GM12891 (cell line): Measurements from ENCODE around the gene HOOK1. TPM values are rescaled to one million over a fixed set of nuclear protein-coding genes. Genes with fewer than 3 reads are reported as not detected.

ENCODE experiments used
- DNase-seq: peaks from one replicate; pipeline ENCODE4 v3.0.0; 2011; ENCODE audit warnings: low spot score; ENCODE audit not compliant: insufficient read length
- FAIRE-seq: peaks from 2 replicates; lab custom pipeline; 2011; peaks lifted over from hg19 to GRCh38; lab: Jason Lieb, UNC
- PAX5 ChIP-seq: IDR thresholded peaks from 2 replicates; pipeline ENCODE4 v1.6.1; 2011; ENCODE audit warnings: low read length, moderate library complexity, mild to moderate bottlenecking; ENCODE audit not compliant: insufficient read depth, severe bottlenecking
- POLR2A ChIP-seq: IDR thresholded peaks from 2 replicates; pipeline ENCODE4 v1.6.1; 2011; ENCODE audit warnings: low read depth, low read length, control low read depth
- POLR2AphosphoS5 ChIP-seq: IDR thresholded peaks from 2 replicates; pipeline ENCODE4 v1.6.1; 2011; ENCODE audit warnings: low read depth, low read length, control low read depth
- POU2F2 ChIP-seq: IDR thresholded peaks from 2 replicates; pipeline ENCODE4 v1.6.1; 2011; ENCODE audit warnings: low read depth, mild to moderate bottlenecking, control low read depth, low read length, moderate library complexity
- SPI1 ChIP-seq: IDR thresholded peaks from 2 replicates; pipeline ENCODE4 v1.6.1; 2011; ENCODE audit warnings: low read depth, low read length, control low read depth
- TAF1 ChIP-seq: IDR thresholded peaks from 2 replicates; pipeline ENCODE4 v1.6.1; 2011; ENCODE audit warnings: low read depth, low read length, control low read depth
- polyA plus RNA-seq: library from polyadenylated mRNA; unstranded; fragments of >200 nt; gene quantifications from one replicate; pipeline ENCODE4 v1.2.1, GENCODE V29; 2012; ENCODE audit warnings: low read depth, missing spikeins, inconsistent platforms; ENCODE audit not compliant: missing spikeins

Gene HOOK1
- 1.3 TPM for polyA plus RNA-seq

DNA sequence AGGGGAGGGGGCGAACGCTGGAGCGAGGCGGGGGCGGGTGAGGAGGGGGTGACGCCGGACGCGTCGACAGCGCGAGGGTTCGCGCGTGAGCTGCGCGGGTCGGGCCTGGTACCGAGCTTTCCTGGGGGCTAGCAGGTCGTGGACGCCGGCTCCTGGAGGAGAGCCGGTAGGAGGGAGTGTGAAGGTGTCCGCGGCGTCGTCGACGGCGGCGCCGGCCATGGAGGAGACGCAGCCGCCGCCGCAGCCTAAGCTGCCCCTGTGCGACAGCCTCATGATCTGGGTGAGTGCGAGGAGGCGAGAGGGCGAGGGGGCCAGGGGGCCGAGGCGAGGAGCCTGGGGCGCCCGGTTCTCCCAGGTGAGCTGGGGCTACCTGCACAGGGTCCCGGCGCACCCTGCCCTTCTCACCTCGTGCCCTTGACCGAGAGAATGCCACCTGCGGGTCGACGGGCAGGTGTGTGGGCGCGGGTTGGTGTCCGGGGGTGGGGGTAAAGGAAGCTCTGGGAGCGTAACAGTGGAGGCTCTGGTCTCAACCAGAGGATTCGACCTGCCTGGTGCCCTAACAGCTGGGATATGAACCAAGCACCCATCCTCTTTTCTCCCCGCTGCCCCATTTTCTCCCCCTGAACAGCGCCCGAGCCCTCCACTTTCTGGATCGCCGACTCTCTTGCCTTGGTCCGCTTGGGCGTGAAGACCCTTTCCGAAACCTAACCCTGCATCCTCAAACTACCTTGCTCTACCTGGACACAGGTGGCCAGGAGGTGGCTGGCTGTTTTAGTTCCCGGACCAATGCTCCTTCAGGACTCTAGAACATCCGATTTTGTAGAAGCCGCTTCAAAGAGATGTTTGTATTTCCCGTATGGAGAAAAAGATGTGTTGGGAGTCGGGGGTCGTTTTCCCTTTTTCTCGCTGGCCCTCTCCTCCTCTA is at the start of gene HOOK1:
HOOK1 (plus strand) TSS at position 49 of the 925 bp plus-strand sequence; CDS start at position 218, 169 bp downstream.
- FAIRE-seq (no peak), DNase-seq (peak; percentile 11)
- TF ChIP-seq POLR2AphosphoS5: no peak
- no peak for TF ChIP-seq POLR2A
- TF ChIP-seq PAX5: no peak
- no peak for TF ChIP-seq POU2F2
- TF ChIP-seq TAF1: no peak
- TF ChIP-seq SPI1: no peak

DNA sequence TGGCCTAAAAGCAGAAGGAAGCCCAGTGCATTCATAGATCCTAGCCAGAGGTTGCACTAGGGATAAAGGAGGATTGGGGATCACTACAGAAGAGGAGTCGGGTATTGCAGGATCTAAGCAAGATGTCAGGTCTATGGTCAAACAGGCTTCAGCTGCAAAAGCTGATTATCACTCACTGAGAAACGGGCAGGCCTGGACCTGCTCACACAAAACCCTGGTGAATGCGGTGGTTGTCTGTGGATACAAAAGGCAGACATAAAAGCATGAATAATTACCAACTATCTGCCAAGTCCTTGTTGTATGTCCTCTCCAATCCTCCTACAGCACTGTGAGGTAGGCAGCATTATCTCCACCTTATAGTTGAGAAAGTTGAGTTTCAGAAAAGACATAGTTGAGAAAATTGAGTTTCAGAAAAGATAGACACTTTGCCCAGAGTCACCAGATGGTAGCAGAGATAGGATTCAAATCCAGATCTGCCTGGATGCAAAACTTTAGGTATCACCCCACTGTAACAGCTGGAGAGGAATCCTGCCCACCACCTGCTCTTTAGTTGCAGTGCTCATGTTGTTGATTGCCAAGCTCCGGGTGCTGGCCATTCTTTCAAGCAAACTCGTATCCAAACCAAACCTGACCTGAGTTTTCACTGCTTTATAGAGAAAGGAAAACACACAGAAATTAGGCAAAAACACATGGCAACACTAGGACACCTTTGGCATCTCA is 49.6 kb upstream of the HOOK1 start:
- no peak for TF ChIP-seq POU2F2
- no peak for DNase-seq
- no peak for FAIRE-seq

DNA sequence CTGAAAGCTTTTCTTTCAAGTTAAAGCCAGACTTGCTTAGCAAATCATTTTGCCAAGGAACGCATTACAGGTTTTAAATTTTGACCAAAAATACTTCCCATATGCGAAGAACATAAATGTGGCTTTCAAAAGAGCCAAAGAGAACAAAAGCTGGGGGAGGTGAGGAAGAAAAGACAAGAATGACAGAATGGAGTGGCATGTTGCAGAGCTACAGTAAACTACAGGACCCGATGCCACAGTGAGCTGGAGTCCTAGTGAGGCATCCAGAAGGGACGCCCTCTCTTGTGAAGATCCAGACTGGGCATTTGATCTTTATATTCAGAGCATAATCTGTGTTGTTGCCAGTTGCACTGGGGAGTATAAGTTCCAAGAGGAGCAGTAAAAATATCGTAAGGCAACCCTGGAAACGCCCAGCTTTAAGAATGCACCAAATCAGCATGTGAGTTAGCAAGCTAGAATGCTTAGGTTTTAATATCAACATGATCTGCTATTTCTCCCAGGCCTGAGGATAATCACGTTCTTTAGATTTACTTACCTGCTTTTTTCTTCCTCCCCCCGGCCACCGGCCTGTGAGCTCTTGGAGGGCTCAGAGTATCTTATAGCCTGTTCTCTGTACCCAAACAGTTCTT is 48.4 kb upstream of the HOOK1 start:
- TF ChIP-seq TAF1 (no peak), POLR2AphosphoS5 (no peak), PAX5 (no peak), SPI1 (no peak), POU2F2 (no peak), POLR2A (no peak)
- FAIRE-seq: no peak
- DNase-seq: no peak

DNA sequence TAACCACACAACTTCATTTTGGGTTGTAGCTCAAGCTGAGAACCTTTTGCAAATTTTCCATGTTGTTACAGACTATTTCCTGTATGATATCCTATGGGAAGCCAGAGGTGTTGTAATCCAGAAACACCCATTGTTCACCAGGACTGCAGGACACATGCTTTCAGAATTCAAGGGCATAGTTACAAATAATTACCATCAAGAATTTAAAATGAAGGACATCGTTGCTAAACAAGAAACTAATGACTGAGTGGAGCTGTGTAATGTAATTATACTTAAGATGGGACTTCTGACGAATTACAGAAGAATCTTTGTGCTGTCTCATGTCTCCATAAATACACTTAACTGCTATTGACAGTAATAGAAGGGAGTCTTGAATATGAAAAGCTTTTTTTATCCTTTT is 47.6 kb upstream of the HOOK1 start:
- FAIRE-seq: no peak
- TF ChIP-seq POLR2AphosphoS5 (no peak), PAX5 (no peak), TAF1 (no peak), POLR2A (no peak), SPI1 (no peak), POU2F2 (no peak)
- DNase-seq: no peak

DNA sequence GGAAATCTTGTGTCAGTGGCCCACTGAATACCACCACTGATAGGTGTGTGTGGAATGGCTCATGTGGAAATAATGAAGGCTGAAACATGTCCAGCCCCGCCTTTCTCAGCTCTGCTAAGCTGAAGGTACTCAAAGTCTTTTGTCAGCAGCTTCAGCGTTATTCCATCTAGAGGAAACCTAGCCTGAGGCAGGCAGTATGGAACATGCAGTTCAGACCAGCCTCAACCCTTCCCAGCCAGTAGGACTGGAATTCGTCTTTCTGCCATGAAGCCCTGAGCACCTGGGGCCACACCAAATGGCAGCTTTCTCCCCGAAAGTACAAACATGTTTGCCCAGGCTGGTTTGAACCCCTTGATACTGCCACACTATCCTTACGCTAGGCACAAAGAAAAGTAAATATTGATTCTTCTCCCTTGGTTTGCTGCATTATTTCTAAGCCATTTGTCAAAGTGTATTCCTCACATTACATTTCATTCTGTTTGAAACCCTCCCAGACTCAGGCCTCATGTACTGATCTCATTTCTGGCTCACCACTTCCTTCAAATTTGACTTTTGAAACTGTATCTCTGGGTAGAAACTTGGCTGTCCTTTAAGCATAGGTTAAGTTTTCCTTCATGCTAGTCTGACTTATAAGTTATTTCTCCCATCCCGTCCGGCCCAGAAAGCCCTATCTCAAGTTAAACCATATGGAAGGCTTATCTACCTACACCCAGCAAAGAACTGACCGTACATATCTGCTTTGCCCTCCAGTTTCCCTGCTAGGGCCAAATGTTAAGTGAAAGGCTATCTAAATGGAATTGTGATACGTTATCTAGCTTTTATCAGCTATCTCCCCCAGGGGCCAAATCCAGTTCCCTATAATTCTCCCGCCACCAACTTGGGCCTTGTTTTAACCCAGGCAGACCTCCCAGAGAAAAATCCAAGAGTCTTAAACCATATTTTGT is 45.7 kb upstream of the HOOK1 start:
- FAIRE-seq (peak; percentile 9), DNase-seq (no peak)
- no peak for TF ChIP-seq POLR2AphosphoS5
- peak; percentile 31; the same call in 1 of the 2 replicates for TF ChIP-seq SPI1

DNA sequence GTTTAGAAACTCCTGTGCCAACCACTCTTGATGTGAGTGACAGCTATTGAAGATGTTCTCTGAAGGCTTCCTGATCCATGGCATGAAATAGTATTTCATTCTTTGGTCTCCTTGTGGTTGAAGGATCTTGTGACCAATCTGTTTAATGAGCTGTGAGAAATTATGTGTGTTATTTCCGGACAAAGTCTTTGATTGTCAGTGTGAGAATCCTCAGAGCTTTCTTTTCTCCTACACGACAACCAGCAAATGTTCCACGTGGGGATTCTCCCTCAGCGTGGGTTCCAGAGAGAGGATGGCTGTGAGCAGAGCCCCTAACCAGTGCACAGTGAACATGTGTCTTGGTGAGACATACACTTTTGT is 45.0 kb upstream of the HOOK1 start:
- FAIRE-seq: no peak
- TF ChIP-seq POLR2A (no peak), SPI1 (no peak), PAX5 (no peak), POU2F2 (no peak), TAF1 (no peak), POLR2AphosphoS5 (no peak)
- no peak for DNase-seq

DNA sequence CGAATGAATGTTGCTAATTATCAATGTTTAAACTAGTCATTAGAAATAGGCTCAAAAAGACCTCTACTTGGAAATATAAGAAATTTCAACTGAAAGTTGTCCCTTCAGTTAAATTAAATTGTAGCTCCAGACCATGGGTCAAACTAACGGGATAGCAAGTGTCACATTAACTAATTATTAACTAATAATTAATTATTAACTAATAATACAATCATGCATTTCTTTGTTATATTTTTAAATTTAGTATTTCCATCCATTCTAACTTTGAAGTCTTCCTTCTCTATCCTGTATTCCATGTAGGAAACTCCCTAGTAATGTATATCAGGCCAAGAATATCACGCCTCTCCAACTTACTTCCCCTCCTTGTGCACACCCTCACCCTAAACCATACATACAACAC is 43.4 kb upstream of the HOOK1 start:
- TF ChIP-seq SPI1 (no peak), PAX5 (no peak), POLR2A (no peak), POU2F2 (no peak)
- FAIRE-seq: no peak
- DNase-seq: no peak

DNA sequence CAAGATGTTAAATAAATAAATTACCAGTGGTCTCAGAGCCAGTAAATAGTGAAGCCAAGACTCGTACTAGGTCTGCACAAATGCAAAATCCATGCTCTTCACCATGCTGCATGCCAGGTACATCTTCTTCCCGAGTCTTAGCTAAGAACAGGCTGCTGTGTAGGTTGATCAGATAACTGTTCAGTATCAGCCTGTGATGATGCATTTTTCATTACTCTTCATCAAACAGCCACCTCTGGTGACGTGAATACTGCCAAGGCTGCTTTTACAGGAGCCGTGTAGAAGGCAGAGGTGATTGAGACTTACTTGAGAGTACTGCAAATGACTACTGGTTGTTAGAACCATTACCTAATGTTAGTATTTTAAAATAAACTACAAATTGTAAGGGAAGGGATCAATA is 39.3 kb upstream of the HOOK1 start:
- DNase-seq (no peak), FAIRE-seq (no peak)
- TF ChIP-seq POLR2AphosphoS5 (no peak), TAF1 (no peak), PAX5 (no peak), SPI1 (no peak)

DNA sequence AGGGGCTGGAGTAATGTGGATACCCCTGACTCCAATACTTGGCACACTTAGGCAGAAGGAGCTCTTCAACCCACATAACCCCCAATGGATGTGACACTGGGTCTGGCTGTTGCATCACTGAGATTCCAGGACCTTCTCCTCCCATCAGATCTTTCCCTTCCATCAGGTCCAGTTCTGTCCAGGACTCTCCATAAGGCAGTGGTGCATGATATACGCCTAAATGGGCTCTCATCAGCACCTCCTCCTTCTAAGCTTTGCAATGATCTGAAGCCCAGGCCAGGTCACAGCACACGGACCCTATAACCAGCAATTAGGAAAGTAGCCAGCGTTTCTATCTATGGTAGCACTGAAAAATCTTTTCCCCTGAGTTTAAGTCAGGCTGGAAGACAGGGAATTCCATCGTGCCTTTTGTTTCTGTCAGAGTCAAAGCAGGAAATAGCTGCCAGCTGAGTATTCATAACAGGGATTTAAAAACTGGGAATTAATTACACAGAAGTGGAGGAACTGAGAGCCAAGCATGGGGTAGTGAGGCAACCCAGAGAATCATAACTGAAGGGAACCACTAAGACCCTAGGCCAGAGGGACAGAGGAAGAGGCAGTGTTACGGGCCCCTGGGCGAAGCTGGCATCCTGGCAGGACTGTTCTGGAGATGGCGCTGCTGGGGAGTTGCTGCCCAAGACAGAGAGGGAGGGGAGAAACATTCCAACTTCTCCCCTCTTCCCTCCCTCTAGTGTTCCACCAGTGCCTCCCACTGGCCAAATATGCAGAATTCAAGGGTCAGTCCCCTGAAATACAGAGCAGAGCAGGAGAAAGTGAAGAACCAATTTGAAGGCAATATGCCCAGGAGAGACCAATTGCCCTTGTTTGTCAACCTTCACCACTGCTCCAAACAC is 37.5 kb upstream of the HOOK1 start:
- TF ChIP-seq POU2F2: no peak
- no peak for TF ChIP-seq SPI1
- TF ChIP-seq POLR2A: no peak
- FAIRE-seq (no peak), DNase-seq (no peak)
